Measurements from ENCODE around the gene RNF112.

GRCh38 chr17:19391432-19391831 is 19.6 kb upstream of the RNF112 start:
- TF ChIP-seq REST (IDR thresholded peaks at IDR 0.05; ENCODE audit: borderline replicate concordance), result no peak
- no peak for TF ChIP-seq CTCF (IDR thresholded peaks at IDR 0.05; ENCODE audit: poor library complexity, severe bottlenecking)
- TF ChIP-seq EZH2 (IDR thresholded peaks at IDR 0.05; ENCODE audit: borderline replicate concordance, insufficient read depth, low read length, poor library complexity, severe bottlenecking), result no peak
- TF ChIP-seq SMC3 (conservative IDR thresholded peaks at IDR 0.05; ENCODE audit: poor library complexity), result no peak
- no peak for TF ChIP-seq EP300 (conservative IDR thresholded peaks at IDR 0.05; ENCODE audit: poor library complexity, severe bottlenecking)
- no peak for TF ChIP-seq POLR2AphosphoS5 (IDR thresholded peaks at IDR 0.05)
- TF ChIP-seq TAF1 (IDR thresholded peaks at IDR 0.05; ENCODE audit: low read depth), result no peak
- TF ChIP-seq RAD21 (conservative IDR thresholded peaks at IDR 0.05), result no peak

Data from neural cell (in vitro differentiated cells).